Measurements from ENCODE around the gene TMEM151B. TPM values are rescaled to one million over a fixed set of nuclear protein-coding genes. Genes with fewer than 3 reads are reported as not detected.
"Not testable (repeated sequence)": the region's sequence is repeated elsewhere in the genome, so short reads cannot be mapped to it uniquely, and the experiment has no call there.

The TMEM151B gene
- total and polyA plus RNA-seq, 9 of the 15 experiments (the other 6 are each of a cell fraction or from before 2014, with no cell fraction given), result not detected

GRCh38 chr6:44327760-44328159 lies 57.5 kb downstream of the TMEM151B start (continued):
- TF ChIP-seq RBFOX2 (IDR thresholded peaks at IDR 0.05; ENCODE audit: low read depth, low read length) (no peak), ELF1 (tag; IDR thresholded peaks at IDR 0.05) (no peak), ZNF197 (CRISPR knock-in tag; IDR thresholded peaks at IDR 0.05; ENCODE audit: low read depth) (no peak), CHAMP1 (IDR thresholded peaks at IDR 0.05) (no peak)

DNA sequence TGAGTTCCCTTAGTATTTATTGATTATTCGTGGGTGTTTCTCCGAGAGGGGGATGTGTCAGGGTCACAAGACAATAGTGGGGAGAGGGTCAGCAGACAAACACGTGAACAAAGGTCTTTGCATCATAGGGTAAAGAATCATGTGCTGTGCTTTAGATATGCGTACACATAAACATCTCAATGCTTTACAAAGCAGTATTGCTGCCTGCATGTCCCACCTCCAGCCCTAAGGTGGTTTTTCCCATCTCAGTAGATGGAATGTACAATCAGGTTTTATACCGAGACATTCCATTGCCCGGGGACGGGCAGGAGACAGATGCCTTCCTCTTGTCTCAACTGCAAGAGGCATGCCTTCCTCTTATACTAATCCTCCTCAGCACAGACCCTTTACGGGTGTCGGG lies 58.0 kb downstream of the TMEM151B start:
- H3K9ac ChIP-seq (ENCODE audit: insufficient read depth in 1 of 2, low read depth in 2 of 2, low read length in 2 of 2); CTCF ChIA-PET (ENCODE audit: low intra/inter-chr PET ratio); H4K20me1 ChIP-seq (replicated peaks; ENCODE audit: control insufficient read depth, insufficient read depth, low read length); H3K4me1 ChIP-seq (replicated peaks in 1 of 2; ENCODE audit: control insufficient read depth in 2 of 2, insufficient read depth in 2 of 2, low read length in 2 of 2); in situ Hi-C loops (cut with MboI); H3K79me2 ChIP-seq (ENCODE audit: control insufficient read depth, insufficient read depth, low read length); ATAC-seq; H3K36me3 ChIP-seq (ENCODE audit: control insufficient read depth, insufficient read depth, low read length); intact Hi-C loops (cut with micrococcal nuclease); H3K9me3 ChIP-seq (replicated peaks; ENCODE audit: control insufficient read depth, insufficient read depth, low read depth, low read length); H2AFZ ChIP-seq (ENCODE audit: low read depth, low read length); H3K4me2 ChIP-seq (ENCODE audit: insufficient read depth, low read length); POLR2A ChIA-PET; H3K27ac ChIP-seq (ENCODE audit: extremely low read depth, low read depth, low read length); FAIRE-seq; H3K4me3 ChIP-seq; H3K9me1 ChIP-seq (ENCODE audit: control insufficient read depth, insufficient read depth, low read length); BruUV-seq (replicated peaks); DNase-seq (ENCODE audit: extremely low read depth in 1 of 4, low spot score in 3 of 4): not testable (repeated sequence)
- 4% methylated on average over 7 of the region's 9 CpGs for WGBS (ENCODE audit: insufficient coverage, low coverage, missing lambda C conversion rate)
- TF ChIP-seq, protein P1, sequence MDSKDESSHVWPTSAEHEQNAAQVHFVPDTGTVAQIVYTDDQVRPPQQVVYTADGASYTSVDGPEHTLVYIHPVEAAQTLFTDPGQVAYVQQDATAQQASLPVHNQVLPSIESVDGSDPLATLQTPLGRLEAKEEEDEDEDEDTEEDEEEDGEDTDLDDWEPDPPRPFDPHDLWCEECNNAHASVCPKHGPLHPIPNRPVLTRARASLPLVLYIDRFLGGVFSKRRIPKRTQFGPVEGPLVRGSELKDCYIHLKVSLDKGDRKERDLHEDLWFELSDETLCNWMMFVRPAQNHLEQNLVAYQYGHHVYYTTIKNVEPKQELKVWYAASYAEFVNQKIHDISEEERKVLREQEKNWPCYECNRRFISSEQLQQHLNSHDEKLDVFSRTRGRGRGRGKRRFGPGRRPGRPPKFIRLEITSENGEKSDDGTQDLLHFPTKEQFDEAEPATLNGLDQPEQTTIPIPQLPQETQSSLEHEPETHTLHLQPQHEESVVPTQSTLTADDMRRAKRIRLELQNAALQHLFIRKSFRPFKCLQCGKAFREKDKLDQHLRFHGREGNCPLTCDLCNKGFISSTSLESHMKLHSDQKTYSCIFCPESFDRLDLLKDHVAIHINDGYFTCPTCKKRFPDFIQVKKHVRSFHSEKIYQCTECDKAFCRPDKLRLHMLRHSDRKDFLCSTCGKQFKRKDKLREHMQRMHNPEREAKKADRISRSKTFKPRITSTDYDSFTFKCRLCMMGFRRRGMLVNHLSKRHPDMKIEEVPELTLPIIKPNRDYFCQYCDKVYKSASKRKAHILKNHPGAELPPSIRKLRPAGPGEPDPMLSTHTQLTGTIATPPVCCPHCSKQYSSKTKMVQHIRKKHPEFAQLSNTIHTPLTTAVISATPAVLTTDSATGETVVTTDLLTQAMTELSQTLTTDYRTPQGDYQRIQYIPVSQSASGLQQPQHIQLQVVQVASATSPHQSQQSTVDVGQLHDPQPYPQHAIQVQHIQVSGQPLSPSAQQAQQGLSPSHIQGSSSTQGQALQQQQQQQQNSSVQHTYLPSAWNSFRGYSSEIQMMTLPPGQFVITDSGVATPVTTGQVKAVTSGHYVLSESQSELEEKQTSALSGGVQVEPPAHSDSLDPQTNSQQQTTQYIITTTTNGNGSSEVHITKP (IDR thresholded peaks at IDR 0.05; ENCODE audit: partially characterized antibody), result peak; percentile 69
- H3K27me3 ChIP-seq (ENCODE audit: control insufficient read depth in 2 of 2, insufficient read depth in 2 of 2, low read length in 2 of 2), result peaks cover 49 to 56% of the 10 kb centered on the region in 2 experiments

Data from K562 (cell line).